Measurements from ENCODE around the gene DEXI.

DNA sequence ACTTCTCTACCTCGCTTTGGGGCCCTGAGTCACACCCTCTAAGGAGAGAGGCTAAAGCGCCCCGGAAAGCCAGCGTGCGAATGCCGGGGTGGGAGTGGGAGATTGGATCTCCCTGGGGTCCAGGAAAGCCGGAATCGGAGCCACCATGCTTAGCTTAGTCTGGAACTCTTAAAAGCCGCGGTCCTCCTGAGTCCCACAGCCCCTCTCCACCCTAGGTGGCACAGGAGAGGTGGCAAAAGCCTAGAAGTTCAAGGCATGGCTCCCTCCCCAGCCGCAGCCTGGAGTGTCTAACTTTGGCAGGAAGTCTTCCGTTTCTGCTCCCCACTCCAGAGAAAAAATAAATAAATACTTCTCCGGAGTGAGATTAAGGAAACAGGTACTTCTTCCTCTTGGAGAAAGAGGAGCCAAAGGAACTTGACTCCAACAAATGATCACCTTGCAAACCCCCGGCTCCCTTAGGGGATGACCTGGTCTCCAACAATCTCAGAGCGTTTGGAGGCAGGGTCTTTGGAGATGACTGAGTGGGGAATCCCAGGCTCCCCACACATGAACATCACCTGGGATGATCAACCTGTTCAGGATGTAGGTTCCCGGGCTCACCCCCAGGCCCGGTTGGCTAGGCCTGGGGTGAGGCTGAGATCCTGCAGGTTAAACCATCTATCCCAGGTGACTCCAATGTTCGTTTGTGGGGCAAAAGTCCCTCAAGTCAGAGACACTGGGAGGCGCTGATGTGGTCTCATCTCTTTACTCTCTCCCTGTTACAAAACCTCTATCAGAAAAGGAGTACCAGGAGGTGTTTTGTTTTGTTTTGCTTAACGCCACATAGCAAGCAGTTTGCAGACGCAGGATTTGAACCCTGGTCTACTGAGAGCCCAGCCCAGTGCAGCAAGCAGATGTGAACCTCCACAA is 62.3 kb downstream of the DEXI start:
- no peak for TF ChIP-seq POLR2A (IDR thresholded peaks at IDR 0.05)
- TF ChIP-seq, protein P1, sequence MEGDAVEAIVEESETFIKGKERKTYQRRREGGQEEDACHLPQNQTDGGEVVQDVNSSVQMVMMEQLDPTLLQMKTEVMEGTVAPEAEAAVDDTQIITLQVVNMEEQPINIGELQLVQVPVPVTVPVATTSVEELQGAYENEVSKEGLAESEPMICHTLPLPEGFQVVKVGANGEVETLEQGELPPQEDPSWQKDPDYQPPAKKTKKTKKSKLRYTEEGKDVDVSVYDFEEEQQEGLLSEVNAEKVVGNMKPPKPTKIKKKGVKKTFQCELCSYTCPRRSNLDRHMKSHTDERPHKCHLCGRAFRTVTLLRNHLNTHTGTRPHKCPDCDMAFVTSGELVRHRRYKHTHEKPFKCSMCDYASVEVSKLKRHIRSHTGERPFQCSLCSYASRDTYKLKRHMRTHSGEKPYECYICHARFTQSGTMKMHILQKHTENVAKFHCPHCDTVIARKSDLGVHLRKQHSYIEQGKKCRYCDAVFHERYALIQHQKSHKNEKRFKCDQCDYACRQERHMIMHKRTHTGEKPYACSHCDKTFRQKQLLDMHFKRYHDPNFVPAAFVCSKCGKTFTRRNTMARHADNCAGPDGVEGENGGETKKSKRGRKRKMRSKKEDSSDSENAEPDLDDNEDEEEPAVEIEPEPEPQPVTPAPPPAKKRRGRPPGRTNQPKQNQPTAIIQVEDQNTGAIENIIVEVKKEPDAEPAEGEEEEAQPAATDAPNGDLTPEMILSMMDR (IDR thresholded peaks at IDR 0.05), result no peak
- no peak for TF ChIP-seq EP300 (IDR thresholded peaks at IDR 0.05)
- TF ChIP-seq POLR2AphosphoS5 (IDR thresholded peaks at IDR 0.05), result no peak
